Left renal pelvis (tissue), 4 donors: ENCODE measurements around the gene HES5. TPM values are rescaled to one million over a fixed set of nuclear protein-coding genes. Genes with fewer than 3 reads are reported as not detected.

Experiments used
- DNase-seq, 4 donors: peaks; one replicate each; pipeline ENCODE4 v3.0.0-alpha.2; 2013; ENCODE audit warnings: low read depth in 4 of 4, low spot score in 3 of 4
- polyA plus RNA-seq, 4 donors: library from polyadenylated mRNA; unstranded; fragments of 120-200 nt; gene quantifications; one replicate each; pipeline ENCODE4 v1.2.1, GENCODE V29; 2013; ENCODE audit not compliant: insufficient read length in 4 of 4

Gene HES5
- polyA plus RNA-seq, 4 donors = 0.14 to 0.41 (median 0.30) TPM

DNA sequence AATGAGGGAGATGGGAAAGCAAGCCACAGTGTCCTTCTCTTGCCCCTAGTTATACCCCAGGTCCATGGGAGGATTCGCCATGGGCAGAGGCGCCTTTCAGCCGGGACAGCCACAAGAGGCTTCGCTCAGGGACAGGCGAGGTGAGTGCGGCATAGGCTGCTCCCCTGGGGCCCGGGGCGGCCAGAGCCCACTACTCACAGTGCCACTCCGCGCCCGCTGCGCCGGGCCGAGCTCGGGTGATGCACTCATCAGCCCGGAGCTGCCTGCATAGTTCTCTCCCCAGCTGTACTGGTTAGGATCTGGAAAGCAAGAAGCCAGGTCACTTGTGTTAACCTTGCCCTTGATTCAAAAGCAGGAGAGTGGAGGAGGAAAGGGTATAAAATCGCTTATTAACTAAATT lies 12.1 kb downstream of the HES5 start:
- DNase-seq = no peak

DNA sequence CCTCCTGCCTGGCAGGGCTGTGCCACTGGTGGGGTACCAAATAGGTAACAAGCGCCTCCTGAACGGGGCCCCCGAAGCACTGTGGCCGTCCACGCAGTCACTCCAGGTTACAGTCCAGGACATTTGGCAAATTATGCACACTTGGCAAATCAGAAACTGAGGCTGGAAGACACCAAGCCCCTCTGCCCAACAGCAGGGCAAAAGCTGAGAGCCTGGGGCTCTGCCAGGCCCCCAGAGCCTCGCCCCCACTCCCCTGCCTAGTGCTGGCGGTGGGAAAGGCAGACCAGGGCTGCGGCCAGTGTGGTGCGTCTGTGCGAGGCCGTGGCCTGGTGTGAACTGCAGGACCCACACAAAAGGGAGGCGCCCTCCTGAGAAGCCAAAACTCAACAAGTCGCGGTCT lies 13.1 kb downstream of the HES5 start:
- DNase-seq = no peak

DNA sequence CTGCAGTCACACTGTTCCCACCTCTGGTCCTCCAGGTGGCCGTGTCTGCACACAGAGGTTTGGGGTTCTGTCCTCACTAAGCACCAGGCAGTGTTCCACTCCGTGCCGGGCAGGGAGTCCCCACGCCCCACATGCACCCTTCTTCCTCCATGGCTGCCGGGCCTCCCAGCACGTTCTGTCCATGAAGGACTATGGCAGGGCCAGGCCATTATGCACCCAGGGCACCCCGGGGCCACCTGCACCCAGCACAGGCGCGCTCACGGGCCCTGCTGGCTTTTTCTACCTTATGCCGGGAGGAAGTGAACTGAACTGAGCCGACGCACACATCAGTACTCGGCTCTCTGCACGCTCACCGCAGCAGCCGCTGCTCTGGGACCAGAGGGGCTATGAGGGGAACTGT lies 13.9 kb downstream of the HES5 start:
- no peak for DNase-seq

DNA sequence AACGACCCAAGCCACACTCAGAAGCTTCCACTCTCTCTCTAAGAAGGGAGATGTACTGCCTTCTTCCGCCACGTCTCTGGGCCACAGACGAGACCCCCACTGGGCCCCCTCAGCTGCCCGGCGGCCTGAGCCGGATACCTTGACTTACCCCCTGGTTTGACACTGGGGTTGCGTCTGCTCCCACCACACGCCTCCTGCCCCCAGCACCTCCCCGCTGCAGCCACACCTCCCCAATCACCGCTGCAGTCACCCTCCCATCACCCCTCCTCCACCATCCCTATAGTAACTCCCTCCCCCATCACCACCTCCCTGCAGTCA lies 14.3 kb downstream of the HES5 start:
- no peak for DNase-seq

DNA sequence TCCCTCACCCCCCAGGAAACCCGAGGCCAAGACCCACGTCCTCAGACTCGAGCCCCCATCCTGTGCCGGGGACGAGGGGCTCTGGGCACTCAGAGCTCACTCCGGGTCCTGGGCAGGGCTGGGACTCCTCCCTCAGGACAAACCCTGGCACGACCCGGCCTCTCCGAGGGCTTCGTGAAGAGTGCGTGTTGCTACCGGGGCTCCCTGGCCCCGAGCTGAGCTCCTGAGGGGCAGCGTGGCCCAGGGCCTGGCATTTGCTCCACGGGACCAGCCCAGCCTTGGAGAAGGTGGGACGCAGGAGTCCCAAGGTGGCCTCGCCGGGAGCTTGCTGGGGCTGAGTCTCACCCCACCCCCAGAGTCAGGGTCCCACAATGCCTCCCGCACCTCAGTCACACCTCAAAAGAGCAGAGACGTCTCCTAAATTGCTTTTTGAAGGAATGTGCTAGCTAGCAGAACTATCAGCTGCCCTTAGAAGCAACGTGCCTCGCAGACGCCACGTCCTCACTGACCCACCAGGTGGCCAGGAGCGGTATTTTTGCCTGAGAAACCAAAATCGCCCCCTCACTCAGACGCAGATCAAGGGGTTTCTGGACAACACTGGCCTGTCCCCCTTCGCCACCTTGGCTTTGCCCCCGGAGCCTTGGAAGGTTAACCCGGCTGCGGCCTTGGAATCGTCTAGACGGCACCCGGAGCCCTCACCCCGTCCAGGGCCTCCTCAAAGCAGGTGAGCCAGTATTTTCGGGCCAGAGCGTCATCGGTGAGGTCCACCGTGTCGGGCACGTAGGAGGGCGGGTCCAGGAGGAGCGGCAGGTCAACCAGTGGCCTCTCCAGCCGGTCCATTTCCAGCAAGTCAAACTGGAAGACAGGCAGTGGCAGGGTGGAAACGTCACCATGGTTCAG lies 14.9 kb downstream of the HES5 start:
- no peak for DNase-seq

DNA sequence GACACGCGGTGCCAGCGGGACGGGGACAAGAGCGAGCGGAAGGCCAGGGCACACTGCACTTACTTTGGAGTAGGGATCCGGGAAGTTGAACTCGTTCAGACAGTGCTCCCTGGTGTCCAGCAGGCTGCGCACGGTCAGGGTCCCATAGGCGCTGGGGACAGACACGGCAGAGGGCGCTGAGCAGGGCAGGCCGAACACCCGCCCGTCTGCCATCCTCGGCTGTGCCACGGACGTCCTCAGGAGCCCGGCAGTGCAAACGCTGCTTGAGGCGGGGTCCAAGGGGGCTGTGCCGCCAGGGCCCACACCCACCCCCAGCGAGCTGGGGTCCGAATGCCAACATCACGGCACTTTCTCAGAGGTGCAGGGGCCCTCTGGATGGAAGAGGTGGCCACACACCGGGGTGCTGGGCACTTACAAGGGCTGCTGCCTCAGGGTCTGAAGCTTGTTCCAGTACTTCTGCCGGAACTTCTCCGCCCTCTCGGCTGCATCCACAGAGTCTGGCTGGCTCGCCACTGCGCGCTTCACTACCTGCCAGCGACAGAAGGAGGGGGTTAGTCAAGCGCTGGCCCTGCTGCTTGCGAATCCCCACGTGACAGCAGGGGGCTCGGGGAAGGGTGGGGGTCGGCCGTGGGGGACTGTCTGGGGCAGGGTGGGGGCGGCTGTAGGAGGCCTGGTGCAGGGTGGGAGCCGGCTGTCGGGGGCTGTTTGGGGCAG lies 16.0 kb downstream of the HES5 start:
- no peak for DNase-seq

DNA sequence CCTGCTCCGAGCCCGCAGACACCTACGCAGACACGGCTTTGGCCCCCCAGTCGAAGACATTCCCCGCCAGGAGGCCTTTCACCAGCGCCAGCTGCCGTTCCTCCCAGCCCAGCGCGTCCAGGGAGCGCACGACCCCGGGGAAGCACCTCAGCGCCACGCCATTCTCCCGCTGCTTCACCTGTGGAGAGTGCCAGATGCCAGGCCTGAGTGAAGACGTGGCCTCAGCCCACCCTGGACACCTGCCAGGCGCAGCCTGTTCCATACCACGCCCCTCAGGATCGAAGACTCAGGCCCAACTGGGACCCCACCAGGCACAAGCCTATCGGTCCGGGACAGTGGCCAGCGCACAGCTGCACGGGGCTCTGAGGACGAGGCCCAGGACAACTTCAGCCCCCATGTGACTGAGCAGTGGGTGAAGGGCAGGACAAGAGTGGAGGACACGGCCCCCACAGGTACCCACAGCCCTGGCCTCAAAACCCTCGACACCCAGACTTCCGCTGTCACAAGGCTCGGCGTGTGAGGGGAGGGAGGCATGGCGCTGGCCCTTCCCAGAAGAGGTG lies 17.1 kb downstream of the HES5 start:
- no peak for DNase-seq

DNA sequence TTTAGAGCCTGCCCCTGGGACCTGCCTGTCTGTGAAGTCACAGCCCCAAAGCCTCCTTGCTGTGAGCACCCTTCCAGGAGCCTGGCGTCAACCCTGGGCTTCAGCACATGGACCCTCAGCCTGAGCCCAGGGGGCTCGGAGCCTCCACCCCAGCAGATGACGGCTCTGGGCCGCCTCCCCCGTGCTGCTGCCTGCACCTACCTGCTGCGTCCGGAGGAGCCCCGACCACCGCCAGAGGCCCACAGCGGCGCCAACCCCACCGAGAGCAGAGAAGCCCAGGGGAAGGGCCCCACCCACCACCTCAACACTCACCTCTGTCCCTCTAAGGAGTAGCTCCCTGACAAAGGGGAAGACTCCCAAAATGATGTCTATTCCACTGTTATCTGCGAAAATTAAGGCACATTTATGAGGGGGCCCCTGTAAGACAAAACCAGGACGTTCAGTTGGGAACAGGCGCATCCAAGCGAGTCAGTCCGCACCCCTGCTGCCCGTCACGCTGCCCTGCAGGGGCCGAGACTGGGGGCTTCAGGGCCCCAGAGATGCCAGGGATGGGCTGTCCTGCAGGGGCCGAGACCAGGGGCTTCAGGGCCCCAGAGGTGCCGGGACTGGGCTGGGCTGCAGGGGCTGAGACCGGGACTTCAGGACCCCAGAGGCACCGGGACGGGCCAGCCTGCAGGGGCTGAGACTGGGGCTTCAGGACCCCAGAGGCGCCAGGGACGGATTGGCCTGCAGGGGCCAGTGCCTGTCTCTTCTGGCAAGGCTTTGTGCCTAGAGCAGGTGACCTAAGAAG lies 19.5 kb downstream of the HES5 start:
- no peak for DNase-seq

DNA sequence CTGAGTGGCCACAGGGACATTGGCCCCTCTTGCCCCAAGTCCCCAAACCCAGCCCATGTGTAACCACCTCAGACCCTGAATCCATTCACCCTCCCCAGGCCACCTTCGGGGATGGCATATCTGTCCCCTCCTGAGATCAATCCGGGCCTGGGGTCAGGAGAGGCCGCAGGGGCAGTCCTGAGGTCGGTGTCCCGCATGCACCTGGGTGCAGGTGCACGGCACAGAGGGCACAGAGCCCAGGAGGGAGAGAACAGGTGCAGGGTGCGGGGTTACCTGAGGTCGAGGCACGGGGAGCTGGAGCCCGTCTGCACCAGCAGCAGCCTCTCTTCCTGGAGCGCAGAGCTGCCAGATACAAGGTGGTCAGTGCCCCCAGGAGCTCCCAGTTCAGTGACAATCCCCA lies 20.5 kb downstream of the HES5 start:
- no peak for DNase-seq

DNA sequence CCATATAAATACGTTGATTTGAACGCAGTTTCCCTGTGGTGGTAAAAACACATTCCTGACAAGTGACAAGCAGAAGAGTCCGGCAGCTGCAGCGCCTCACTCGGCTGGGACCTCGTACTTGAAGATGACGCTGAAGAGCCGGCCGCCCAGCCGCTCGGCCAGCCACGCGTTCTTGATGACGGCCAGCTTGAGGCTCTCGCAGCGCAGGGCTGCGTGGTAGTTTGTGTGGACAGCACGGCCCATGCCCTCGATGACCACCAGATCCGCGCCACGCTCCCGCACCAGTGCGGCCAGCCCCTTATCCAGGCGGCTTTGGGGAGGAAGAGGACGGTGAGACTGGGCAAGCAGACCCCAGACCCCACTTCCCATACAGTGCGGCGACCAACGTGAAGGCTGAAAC lies 21.3 kb downstream of the HES5 start:
- DNase-seq = no peak

DNA sequence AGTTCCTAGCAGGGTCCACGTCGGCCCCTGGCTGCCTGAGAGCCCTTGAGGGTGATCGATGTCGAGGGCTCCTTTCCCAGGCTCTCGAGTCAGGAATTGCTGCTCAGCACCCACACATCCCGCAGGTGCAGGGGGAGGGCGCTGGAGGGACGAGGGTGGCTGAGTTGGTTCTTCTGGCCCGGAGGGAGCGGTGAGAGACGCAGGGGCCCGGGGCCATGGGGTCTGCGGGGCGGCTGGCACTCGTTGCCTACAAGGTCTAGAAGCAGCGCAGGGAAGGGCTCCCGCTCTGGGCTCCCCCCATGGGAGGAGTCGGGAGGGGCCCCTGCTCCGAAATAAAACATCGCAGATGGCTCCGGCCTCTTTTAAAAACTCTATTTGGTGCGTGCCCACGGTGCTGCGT lies 21.9 kb downstream of the HES5 start:
- no peak for DNase-seq

DNA sequence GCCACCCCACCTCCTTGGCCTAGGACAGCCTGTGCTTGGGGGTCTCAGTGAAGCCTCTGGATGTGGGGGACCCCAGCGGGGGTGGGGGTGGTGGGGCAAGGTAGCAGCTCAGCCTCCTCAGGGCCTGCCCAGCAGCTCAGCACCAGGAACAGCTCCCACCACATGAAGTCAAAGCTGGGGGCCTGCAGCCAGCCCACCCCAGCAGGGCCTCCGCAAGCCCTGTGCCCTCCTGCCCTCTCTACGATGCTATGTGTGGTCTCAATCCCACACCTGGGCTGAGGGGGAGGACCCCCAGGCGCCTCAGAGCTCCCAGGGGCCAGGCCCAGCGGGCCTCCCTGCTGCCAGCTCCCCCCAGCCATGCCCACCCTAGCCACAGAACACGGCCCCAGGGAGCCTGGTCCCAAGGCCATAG lies 22.3 kb downstream of the HES5 start:
- DNase-seq = no peak

DNA sequence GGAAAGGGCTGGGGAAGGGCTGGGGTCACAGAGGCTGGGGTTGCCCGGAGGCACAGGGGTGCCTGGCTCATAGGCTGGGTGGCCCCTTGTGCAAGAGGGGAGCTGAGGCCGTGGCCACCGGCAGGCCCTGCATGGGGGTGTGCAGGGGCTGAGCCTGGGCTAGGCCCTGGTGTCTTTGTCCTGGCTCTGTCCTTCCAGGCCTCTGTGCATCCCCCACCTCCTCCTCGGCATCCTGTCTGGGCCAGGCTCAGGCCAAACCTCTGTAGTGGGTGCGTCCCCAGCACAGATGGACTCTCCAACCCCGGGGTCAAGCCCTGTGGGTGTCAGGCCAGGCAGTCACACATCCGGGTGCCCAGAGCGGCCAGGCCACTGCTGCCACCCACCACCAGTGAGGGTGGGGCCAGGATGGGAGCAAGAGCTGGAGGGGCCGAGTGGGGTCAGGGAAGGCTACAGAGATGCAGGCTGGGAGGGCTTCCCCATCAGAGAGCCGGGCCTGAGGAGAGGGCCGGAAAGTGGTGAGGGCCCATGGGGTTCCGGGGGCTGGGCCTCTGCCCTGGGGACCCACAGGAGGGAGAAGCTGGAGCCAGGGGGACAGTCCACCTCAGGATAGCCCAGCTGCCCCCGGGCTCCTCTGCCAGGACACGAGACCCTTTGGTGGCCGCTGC lies 23.0 kb downstream of the HES5 start:
- no peak for DNase-seq

DNA sequence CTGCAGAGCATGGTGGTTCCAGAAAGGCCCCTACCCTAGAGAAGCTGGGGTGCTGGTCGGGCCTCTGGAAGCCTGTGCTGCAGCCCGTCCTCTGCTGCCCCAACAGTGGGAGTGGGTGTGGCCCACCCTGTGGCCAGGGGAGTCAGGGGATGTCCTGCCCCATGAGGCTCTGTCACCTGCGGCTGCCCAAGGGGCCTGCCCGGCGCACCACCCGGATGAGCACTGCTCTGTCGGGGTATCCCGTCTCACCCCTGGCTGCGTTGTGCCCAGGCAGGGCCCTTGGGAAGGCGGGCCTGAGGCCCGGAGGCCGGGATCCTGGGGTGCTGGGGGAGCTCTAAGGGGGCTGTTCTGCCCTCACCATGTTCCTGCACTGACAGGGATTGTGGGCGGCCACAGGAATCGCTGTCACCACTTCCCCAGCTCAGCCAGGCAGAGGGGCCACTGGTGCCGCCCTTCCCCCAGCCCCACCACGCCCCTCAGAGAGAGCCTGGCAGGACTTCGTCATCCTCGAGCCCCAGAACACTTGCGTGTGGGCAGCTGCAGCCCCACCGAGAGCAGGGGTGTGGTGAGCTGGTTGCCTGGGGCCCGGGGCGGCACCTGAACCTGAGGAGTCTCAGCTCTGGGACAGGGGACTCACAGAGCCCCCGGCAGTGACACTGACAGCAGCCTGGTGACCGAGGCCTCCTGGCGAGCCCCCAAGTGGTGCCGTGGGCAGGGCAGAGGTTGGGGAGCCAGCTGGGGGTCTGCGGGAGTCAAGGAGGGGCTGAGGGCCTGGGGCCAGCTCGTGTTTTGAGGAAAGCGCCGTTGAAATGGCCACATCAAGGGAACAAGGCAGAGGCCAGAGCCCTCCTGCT lies 23.8 kb downstream of the HES5 start:
- no peak for DNase-seq

DNA sequence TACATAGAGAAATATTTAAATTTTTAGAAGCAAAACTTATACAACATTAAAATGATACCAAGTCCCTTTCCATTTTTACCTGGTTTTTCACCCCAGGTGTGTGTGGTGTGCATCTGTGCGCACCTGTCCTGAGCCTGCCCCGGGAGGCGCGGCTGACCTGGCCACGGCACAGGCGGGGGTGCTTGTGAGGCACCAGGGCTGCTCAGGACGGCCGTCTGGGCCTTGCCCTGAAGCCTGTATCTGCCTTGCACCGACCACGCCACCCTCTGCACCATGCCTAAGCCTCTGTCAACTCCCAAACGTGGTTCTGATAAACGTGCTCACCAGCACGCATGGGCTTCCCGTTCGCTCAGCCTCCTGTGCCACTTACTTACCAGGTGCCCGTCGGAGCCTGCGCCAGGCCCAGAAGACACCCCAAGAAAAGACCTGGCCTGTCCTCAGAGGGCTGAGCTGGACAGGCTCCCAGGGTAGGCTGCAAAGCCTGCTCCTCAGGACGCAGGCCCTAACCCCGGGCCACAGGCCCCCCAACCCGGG lies 24.5 kb downstream of the HES5 start:
- no peak for DNase-seq

DNA sequence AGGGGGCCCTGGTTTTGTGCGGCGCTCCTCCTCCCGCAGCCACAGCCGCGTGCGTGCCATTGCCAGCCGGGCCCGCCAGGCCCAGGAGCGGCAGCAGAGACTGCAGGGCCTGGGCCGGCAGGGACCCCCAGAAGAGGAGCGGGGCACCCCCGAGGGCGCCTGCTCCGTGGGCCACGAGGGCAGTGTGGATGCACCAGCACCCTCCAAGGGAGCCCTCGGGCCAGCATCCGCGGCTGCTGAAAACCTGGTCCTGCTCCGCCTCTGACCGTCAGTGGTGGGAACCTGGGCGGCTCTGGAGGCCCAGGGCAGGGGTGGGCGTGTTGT lies 25.2 kb downstream of the HES5 start:
- no peak for DNase-seq

DNA sequence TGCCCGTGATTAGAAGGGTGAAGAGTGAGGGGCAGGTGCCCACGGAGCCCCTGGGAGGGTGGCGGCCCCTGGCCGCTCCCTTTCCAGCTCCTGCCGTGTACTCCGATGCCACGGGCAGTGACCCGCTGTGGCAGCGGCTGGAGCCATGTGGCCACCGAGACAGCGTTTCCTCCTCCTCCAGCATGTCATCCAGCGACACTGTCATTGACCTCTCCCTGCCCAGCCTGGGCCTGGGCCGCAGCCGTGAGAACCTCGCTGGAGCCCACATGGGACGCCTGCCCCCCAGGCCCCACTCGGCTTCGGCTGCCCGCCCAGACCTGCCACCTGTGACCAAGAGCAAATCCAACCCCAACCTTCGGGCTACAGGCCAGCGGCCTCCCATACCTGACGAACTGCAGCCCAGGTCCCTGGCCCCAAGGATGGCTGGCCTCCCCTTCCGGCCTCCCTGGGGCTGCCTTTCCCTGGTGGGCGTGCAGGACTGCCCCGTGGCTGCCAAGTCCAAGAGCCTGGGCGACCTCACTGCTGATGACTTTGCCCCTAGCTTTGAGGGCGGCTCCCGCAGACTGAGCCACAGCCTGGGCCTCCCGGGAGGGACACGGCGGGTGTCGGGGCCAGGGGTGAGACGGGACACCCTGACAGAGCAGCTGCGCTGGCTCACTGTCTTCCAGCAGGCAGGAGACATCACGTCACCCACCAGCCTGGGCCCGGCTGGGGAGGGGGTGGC lies 25.7 kb downstream of the HES5 start:
- no peak for DNase-seq

DNA sequence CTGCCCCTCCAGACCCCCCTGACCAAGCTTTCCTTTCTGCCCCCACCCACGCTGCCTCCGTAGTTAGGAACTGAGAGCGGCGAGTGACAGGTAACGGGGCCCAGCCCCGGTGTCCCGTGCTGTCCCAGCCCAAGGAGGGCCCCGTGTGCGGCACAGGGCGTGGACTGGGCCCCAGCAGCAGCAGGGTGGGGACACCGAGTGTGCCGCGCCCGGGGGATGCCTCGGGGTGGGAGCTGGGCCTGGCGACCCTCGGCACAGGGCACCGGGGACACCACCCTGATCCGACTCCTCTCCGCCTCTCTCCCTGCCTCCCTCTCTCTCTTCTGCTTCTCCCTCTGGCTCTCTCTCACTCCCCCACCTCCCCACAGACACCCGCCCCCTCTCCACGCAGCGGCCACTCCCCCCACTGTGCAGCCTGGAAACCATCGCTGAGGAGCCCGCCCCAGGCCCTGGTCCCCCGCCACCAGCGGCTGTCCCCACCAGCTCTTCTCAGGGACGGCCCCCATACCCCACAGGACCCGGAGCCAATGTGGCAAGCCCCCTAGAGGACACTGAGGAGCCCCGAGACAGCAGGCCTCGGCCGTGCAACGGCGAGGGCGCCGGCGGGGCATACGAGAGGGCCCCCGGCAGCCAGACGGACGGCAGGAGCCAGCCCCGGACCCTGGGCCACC lies 26.4 kb downstream of the HES5 start:
- no peak for DNase-seq
